NCI-H1417 (cell line): Measurements from ENCODE around the gene H2AZ2.

Source experiments
- DNase-seq, 3 experiments: peaks; one replicate each; lab custom pipeline; 2025; lab: John Stamatoyannopoulos, UW

The H2AZ2 gene

GRCh38 chr7:44784364-44784763, 63.5 kb downstream of the H2AZ2 start:
- DNase-seq = no peak

- no peak for DNase-seq
These were observed 64.5 kb downstream of the H2AZ2 start for GRCh38 chr7:44783407-44783806.

- DNase-seq = no peak
These were observed 65.4 kb downstream of the H2AZ2 start for GRCh38 chr7:44782460-44782859.
